GM19193 (cell line): ENCODE measurements around the gene PCSK5.

Experiments used
- POLR2A ChIP-seq: IDR thresholded peaks from 4 replicates; pipeline ENCODE4 v1.6.1; 2011; ENCODE audit not compliant: insufficient read depth, insufficient read length; ENCODE audit errors: extremely low read depth

Gene PCSK5

DNA sequence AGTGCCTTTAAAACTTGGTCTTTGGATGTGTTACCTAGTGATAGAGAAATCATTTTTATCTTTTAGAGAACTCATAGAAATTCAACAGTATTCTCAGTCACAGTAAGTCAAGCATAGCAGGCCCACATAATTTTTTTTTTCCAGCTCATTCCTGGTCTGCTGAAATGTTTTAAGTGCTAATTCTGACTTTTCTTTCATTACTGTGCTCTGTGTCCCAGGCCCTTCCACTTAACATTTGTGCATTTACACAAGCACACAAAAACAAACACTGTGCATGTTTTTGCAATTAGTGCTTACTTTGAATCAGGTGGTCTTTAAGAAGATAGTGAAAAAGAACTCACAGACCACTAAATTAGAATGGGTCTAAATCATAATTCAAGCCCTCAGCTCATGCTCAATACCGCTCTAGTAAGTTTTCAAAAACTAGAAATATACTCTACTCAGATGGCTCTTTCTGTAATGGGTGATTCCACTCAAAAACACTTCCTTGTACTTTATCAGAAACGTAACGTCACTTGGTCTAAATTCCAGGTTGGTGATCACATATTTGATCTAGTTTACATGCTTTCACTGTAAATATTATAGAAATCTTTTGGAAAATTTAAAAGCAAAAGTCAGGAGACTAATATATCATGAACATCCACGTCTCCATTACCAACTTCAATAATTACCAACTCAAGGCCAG, 107.8 kb downstream of the PCSK5 start:
- no peak for TF ChIP-seq POLR2A

DNA sequence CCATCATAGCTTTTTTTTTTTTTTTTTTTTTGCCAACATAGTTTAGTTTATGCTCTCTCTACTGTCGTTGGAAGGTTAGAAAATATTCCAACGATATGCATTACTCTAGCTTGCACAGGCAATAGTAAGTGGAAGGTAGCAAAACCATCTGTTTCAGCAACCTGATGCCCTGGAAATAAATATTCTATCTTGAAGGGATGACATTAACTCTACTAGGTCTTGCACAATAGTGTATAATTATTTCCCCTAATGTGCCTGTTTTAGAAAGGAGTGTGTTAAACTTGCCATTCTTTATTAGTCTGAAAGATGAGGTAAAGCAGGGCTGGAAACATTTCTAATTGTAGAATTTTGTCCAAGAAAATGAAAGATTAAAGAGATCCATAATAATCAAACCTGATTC, 111.0 kb downstream of the PCSK5 start:
- no peak for TF ChIP-seq POLR2A

DNA sequence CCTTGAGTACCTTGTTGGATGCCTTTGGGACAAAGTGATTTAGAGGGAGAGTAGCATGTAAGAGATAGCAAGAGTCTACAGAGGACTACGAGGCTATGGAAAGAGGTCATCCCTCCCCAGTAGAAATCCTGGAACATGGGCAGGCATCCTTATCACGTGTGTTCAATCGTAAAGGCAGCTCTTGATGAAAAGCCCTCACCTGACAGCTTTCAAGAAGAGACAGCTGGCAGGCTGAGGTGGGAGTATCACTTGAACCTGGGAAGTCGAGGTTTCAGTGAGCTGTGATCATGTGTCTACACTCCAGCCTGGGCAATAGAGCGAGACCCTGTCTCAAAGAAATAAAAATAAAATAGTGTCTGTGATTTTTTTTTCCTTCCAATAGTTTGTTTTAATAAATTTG, 112.6 kb downstream of the PCSK5 start:
- TF ChIP-seq POLR2A: no peak

GRCh38 chr9:76004526-76004925, 114.1 kb downstream of the PCSK5 start:
- TF ChIP-seq POLR2A: no peak

GRCh38 chr9:76007935-76008334, 117.5 kb downstream of the PCSK5 start:
- TF ChIP-seq POLR2A: no peak

GRCh38 chr9:76013809-76014208, 123.3 kb downstream of the PCSK5 start:
- TF ChIP-seq POLR2A: no peak

DNA sequence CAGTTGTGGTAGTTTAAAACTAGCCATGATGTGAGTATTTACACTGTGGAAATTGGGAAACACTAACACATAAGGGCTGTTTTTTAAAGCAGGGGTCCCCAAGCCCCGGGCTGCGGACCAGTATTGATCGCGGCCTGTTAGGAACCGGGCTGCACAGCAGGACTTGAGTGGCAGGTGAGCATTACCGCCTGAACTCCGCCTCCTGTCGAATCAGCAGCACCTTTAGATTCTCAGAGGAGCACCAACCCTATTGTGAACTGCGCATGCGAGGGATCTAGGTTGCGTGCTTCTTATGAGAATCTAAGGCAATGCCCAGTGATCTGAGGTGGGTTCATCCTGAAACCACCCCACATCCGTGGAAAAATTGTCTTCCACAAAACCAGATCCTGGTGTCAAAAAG, 127.8 kb downstream of the PCSK5 start:
- no peak for TF ChIP-seq POLR2A

- no peak for TF ChIP-seq POLR2A
Measured at GRCh38 chr9:76018761-76019160, 128.3 kb downstream of the PCSK5 start.

DNA sequence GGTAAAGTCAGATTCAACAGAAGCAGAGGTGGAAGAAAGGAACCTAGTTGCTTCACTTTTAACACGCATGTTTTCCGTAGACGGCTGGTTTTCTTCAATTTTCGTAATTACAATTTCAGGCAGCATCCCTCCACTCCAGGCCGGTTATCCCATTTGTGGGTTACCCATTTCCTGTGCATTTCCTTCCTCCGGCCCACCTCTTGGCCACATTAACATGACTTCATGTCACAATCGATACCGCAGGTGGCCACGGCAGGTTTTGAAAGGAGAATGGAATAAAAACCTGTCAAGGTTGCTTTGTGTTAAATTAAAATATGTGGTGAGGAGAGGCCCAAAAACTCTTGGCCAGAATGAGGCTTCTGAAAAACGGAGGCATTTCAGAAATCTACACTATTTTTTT, 130.2 kb downstream of the PCSK5 start:
- TF ChIP-seq POLR2A: no peak

- TF ChIP-seq POLR2A: no peak
Measured at GRCh38 chr9:76022317-76022716, 131.8 kb downstream of the PCSK5 start.

DNA sequence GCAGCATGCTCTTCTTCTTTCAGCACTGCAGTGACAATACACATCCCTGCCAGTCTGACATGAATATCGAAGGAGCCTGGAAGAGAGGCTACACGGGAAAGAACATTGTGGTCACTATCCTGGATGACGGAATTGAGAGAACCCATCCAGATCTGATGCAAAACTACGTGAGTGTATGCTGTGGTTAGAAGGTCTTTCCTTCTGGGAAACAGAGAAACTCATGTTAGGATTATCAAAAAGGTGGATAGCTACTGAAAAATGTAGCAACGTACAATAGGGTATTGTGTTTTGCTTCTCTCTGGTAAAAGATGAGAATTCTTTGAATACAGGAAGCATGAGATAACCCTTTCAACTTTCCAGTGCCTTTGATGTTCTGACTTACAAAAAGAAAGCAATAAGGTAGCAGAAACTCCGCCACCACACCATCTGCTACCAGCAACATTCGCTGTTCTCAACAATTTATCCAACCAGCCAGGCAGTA, 133.3 kb downstream of the PCSK5 start:
- no peak for TF ChIP-seq POLR2A

- TF ChIP-seq POLR2A: no peak
Measured at GRCh38 chr9:76025286-76025685, 134.8 kb downstream of the PCSK5 start.

GRCh38 chr9:76026796-76027195, 136.3 kb downstream of the PCSK5 start:
- no peak for TF ChIP-seq POLR2A

GRCh38 chr9:76027416-76027815, 136.9 kb downstream of the PCSK5 start:
- no peak for TF ChIP-seq POLR2A

GRCh38 chr9:76027861-76028260, 137.4 kb downstream of the PCSK5 start:
- TF ChIP-seq POLR2A: no peak

DNA sequence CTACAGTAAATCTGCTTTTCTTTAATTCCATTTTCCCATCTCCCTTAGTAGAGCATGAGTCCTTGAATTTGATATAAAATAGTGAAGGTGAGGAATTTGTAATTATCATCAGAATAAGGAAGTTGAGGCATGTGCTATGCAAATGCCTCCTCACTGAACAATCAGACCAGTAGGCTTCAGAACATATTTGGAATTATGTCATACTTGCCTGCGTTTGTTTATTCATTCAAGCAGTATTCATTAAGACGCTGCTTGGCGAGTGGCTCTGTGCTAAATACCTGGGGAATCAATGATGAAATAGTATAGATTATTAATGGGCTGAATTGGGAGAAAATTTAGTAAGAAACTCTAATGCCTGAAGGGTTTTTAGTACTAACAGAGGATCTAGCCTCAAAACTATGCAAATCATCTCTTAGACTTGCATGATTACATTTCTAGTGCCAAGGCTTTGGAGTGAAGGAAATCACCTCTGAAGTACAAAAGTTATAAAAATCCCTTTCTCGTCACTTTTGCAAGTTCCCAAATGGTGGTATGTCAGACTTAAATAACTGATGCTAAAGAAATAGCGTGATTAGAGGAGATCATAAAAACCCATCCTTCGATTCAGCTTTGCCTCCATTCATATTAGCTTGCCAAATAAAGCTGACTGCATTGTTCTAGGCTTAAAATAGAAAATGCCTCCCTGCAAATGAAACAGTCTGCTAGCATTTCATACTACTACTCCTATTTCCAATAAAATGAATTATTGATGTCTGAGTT, 141.7 kb downstream of the PCSK5 start:
- TF ChIP-seq POLR2A: no peak
